CD4-positive, alpha-beta T cell treated with Interleukin-4 for 4 hours (primary cell): ENCODE results near the gene OR10A5.
"Not testable (repeated sequence)": the region's sequence is repeated elsewhere in the genome, so short reads cannot be mapped to it uniquely, and the experiment has no call there.

Experiments
- DNase-seq: peaks from one replicate; pipeline ENCODE4 v3.0.0-alpha.2; 2020

OR10A5 gene, protein sequence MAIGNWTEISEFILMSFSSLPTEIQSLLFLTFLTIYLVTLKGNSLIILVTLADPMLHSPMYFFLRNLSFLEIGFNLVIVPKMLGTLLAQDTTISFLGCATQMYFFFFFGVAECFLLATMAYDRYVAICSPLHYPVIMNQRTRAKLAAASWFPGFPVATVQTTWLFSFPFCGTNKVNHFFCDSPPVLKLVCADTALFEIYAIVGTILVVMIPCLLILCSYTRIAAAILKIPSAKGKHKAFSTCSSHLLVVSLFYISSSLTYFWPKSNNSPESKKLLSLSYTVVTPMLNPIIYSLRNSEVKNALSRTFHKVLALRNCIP

DNA sequence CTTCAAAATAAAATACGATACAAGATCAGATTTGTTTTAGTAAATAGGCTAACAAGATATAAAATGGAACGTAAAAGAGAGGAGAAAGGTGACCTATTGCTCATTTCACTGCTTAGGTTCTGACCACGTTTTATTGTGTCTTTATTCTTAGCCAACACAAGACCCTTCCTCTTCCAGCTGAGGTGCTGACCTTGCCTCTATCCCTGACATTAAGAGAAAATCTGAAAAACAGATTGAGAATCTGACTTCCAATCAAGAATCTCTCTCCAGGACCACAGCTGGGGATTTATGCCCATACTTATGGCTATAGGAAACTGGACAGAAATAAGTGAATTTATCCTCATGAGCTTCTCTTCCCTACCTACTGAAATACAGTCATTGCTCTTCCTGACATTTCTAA lies at the start of gene OR10A5:
TSS of gene OR10A5 (plus strand) at position 301 of the 400 bp plus-strand sequence. CDS start at position 301, 0 bp downstream.
- no peak for DNase-seq

- DNase-seq, result no peak
Observed at GRCh38 chr11:6799402-6799801, 46.1 kb upstream of the OR10A5 start, which contains the start of gene OR6A2. Gene OR6A2 (minus strand): TSS chr11:6799689. CDS start chr11:6795708, 3,981 bp downstream.

GRCh38 chr11:6801075-6801474 lies 44.4 kb upstream of the OR10A5 start:
- DNase-seq, result not testable (repeated sequence)

DNA sequence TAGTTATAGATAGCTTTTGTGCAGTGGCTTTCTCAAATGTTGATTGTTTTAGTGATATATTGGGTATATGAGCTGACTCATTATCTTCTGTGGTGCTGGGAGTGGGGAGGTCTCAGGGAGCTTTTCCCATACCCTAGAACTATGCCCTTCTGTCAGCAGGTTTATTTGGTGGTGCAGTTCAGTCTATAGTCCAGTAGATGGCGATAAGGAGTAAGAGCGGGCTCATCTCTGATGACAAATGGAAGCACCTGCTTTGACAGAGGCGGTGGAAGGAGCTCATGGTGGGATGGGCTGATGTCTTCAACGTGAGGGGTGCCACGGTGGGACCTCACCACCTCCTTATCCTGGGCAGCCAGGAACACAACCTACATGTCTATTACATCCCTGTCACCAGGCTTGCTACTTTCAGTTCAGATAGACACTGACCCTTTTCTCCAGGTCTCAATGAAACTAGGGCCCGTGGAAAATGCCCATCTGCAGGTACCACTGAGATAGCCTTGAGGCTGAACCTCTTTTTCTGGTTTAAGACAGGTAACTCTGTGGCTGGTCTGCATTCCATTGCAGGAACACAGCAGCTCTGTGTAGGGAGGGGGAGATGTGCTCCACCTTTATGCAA lies 33.0 kb upstream of the OR10A5 start:
- DNase-seq, result peak; percentile 58

- no peak for DNase-seq
Observed at GRCh38 chr11:6813656-6814055, 31.8 kb upstream of the OR10A5 start.

DNA sequence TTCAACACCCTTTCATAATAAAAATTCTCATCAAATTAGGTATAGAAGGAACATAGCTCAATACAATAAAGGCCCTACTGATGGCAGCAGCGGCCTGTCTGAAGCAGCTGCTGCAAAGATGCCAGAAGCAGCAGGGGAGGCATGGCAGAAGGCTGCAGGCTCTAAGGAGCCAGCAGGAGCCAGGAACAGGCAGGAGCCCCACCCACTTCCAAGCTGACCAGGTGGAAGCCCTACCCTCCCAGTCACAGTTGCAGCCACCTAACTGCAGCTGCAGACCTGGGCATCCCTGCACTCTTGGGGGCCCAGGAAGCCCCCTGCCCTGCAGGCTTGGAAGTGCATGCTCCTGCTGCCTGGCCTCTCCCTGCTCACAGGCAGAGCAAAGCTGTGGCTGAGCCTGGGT lies 27.8 kb upstream of the OR10A5 start:
- DNase-seq, result no peak

DNA sequence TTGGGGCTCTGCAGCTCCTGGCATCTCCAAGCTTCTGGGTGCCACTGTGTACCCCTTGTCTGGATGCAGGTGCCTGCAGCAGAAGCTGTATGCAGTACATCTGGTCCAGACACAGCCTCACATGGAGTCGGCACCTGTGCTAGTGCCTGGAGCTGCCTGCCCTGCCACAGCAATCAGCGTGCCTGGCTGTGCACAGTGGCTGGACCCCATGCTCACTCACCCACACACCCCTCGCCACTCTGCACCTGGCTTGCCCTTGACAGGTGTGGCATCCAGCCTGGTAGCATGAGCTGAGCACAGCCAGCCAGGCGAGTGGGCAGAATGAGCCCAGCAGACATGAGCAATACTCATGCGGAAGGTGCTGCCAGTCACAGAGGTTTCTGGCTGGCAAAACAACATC lies 26.5 kb upstream of the OR10A5 start:
- no peak for DNase-seq

DNA sequence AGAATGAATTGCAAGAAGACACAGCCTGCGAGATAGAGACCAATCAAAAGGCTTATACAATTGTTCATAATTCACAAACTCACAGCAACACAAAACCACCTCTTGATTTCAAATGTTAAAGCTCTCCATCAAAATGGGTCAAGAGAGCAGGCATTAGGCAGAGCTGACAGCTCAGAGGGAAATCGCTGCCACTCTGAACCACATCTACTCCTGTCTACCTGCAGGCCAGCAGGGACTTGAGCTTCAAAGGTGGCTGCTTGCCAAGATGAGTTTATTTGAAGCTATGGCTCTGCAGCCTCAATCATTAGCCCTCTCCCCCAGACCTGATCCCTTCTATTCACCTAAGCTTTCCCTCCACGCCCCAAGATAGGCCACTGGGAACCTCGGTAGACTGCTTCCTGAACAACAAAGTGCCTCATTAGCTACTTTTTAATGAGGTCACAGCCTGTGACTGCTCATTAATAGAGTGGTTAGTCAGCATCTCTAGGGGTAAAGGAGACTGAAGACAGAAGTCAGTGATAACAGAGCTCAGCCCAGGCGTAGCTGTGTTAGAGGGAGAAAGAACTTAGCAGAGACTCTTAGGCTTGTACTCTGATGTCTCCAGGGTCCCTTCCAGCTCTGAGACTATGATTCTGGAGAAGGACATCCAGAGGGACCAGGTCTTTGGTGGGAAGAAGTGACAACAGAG lies 21.2 kb upstream of the OR10A5 start:
- DNase-seq, result no peak

GRCh38 chr11:6825231-6825744 lies 20.2 kb upstream of the OR10A5 start:
- no peak for DNase-seq

DNA sequence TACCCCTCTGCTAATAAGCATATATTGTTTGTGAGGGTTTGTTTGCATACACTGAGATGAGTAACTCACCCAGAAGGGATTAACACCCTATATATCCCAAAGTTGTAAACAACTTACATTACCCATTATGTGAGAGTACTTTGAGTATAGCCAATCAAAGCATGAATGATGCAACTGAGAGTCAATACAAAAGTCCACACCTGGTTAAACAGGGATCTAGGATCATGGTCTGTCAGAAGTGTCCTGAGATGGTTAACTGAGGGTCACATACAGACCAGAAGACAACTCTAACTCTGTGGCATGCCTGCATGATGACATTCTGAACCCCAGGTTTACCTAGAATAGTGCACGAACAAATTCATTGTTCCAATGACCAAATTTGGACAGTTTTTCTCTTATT lies 17.4 kb upstream of the OR10A5 start:
- no peak for DNase-seq

- no peak for DNase-seq
Observed at GRCh38 chr11:6833356-6833755, 12.1 kb upstream of the OR10A5 start.

DNA sequence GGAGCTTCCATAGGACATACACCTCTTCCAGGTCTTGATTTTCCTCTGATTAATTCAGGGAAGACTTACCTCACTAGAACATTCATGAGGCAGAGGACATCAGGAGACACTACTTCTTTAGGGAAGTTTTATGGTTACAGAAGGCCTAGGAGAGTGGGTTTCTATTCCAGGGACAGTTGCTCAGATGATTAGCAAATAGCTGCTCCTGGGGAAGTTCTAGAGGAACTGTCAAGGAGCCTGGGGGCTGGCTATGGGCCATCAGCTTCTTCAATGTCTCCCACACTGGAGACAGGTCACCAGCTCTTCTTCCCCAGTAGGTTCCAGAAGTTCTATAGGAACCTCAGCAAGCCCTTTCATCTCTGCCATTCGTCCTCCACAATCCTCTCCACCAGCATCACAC lies 11.5 kb upstream of the OR10A5 start:
- DNase-seq, result no peak

DNA sequence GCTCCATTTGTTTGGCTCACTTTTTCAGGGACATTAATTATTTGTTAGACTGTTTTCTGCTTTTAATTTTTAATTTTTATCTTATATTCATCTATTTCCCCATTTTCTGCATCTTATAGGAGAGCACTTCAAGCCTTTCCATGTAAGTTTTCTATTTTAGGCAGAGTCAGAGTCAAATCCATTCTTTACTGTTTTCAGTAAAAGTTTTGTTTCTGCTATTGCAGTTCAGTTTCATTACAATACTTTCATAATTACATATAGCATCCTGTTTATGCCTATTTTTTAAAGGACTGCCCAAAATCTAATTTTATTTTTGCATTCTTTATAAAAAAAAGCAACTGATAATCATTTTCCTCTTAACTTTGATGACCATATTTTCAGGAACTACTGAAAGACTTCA lies 3.8 kb upstream of the OR10A5 start:
- DNase-seq, result no peak

GRCh38 chr11:6843670-6844069 lies 1.8 kb upstream of the OR10A5 start:
- no peak for DNase-seq

DNA sequence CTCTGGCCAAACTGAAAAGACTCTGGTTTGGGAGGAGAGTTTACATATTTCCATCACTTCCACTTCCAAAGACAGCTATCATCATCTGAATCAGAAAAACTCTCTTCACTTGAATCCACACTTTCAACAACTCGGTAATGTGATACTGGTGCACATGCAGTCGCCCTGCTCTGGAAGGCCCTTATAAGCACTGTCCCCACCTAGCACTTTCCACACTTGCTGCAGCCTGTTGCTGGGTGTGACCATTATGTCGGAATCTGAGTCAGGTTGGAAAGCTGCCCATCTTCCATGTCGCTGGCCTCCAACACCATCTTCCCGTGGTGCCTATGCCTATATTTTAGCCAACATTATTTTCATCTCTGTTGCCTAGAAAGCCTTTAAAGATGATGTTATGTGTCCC lies 1.1 kb upstream of the OR10A5 start:
- DNase-seq, result no peak

DNA sequence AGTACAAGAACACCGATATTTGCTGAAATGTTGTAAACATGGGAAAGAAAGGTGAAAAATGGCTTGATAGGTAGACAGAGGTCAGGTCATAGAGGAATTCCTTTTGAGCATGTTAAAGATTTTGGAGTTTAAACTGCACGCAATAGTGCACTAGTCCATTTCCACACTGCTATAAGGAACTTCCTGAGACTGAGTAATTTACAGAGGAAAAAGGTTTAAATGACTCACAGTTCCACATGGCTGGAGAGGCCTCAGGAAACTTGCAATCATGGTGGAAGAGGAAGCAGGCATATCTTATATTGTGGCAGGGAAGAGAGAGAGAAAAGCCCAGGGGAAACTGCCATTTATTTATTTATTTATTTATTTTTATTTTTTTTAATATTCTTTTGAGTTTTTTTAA lies 5.0 kb downstream of the OR10A5 start:
- DNase-seq, result no peak

DNA sequence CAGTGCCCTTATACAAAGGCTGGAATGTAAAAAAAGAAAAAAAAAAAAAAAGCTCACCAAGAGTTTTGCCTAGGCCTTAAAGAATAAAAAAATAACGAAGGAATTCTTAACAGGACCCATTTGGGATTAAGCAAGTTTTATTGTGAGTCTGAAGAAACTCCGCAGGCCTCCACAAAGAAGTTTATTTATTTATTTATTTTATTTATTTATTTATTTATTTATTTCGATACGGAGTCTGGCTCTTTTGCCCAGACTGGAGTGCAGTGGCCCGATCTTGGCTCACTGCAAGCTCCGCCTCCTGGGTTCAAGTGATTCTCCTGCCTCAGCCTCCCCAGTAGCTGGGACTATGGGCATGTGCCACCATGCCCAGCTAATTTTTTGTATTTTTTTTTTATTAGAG lies 9.3 kb downstream of the OR10A5 start:
- not testable (repeated sequence) for DNase-seq

- no peak for DNase-seq
Observed at GRCh38 chr11:6855971-6856541, 10.6 kb downstream of the OR10A5 start.

DNA sequence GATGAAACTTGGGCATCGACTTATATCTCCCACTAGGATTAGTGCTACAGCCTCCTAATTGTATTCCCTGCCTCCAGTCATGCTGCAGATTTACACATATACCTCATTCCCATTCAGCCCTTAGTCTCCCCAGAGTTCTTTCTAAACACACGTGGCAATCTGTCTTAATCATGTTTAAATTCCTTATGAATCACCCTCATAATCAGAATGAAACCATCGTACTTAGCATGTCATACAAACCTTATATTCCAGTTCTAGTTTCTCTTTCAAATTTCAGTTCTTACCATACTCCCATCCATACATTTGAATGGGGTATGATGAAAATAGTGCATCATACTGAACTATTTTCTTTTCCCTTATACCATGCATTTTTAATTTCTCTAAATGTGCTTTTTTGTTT lies 11.4 kb downstream of the OR10A5 start:
- DNase-seq, result no peak

GRCh38 chr11:6862961-6863360 lies 17.5 kb downstream of the OR10A5 start, which contains the start of gene OR10A2:
Gene OR10A2 (plus strand): TSS chr11:6863057. CDS start chr11:6869755, 6,698 bp downstream.
- no peak for DNase-seq

GRCh38 chr11:6864438-6864837 lies 19.0 kb downstream of the OR10A5 start:
- no peak for DNase-seq

GRCh38 chr11:6871278-6871677 lies 25.8 kb downstream of the OR10A5 start:
- no peak for DNase-seq

GRCh38 chr11:6875761-6876160 lies 30.3 kb downstream of the OR10A5 start:
- DNase-seq, result no peak
